ENCODE measurements around the gene CDC42EP5.
"Not testable (repeated sequence)": the region's sequence is repeated elsewhere in the genome, so short reads cannot be mapped to it uniquely, and the experiment has no call there.

CDC42EP5 gene

DNA sequence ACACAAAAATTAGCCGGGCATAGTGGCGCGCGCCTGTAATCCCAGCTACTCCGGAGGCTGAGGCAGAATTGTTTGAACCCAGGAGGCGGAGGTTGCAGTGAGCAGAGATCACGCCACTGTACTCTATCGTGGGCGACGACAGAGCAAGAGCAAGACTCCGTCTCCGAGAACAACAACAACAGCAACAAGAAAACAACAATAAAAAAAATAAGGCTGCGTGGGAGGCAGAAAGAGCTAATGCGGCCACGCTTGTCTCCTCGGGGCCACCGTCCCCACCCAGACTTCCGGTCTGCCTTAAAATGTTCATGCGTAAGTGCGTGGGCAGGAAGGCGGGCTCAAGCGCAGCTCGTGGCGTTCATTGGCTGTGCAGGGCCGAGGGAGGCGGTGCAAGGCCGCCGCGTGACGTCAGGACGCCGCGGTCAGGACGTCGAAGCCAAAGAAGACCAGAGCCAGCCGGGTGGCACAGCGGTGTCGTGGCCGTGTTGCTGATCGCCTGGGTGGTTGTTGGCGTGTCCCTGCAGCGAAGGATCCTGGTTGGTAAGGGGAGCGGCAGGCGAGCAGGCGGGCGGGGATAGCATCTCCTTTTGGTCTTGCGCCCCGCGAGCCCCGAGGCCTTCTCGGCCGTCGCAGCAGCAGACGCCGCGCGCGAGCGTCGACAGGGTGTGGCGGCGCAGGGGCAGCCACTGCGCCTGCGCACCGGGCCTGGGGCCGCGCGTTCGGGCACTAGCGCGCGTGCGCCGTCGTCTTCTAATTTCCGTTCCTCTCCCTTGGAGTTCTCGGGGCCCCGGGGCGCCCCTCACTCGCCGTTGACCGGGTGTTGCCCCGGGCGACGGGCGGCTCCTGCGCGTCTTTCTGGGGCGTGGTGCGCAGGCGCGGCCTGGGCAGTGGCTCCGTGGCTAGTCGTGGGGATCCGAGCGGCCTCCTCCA lies 24.1 kb downstream of the CDC42EP5 start, which contains the start of gene LENG8:
Gene LENG8 (plus strand): TSS at position 426 of the 927 bp plus-strand sequence. CDS start 2,146 bp downstream, outside the sequence.
- DNase-seq (ENCODE audit: low spot score), result peak; percentile 97

- peak; percentile 45 for DNase-seq (ENCODE audit: low spot score)
Observed at GRCh38 chr19:54448040-54448773, 24.9 kb downstream of the CDC42EP5 start.

DNA sequence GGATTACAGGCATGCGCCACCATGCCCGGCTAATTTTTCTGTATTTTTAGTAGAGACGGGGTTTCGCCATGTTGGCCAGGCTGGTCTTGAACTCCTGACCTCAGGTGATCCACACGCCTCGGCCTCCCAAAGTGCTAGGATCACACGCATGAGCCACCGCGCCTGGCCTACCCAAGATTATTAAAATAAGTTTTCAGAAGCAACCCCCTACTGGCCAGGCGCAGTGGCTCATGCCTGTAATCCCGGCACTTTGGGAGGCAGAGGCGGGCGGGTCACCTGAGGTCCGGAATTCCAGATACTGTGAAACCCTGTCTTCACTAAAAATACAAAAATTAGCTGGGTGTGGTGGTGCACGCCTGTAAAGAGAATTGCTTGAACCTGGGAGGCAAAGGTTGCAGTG lies 26.7 kb downstream of the CDC42EP5 start:
- not testable (repeated sequence) for DNase-seq (ENCODE audit: low spot score)

- no peak for DNase-seq (ENCODE audit: low spot score)
Observed at GRCh38 chr19:54444737-54445136, 28.4 kb downstream of the CDC42EP5 start.

DNA sequence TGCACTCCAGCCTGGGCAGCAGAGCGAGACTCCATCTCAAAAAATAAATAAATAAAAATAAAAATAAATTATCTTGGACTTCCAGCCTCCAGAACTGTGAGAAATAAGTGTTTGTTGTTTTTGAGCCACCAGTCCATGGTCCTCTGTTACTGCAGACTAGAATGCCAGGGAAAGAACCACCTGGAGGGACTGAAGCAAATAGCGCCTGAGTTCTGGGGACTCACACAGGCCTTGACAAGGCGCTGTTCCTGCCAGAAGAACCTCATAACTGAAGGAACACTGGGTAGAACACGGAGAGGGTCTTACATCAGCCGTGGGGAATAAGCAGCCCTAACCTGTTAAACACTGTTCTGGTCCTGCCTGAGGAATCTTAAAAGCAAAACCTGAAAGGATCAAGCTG lies 32.5 kb downstream of the CDC42EP5 start:
- DNase-seq (ENCODE audit: low spot score), result no peak

DNA sequence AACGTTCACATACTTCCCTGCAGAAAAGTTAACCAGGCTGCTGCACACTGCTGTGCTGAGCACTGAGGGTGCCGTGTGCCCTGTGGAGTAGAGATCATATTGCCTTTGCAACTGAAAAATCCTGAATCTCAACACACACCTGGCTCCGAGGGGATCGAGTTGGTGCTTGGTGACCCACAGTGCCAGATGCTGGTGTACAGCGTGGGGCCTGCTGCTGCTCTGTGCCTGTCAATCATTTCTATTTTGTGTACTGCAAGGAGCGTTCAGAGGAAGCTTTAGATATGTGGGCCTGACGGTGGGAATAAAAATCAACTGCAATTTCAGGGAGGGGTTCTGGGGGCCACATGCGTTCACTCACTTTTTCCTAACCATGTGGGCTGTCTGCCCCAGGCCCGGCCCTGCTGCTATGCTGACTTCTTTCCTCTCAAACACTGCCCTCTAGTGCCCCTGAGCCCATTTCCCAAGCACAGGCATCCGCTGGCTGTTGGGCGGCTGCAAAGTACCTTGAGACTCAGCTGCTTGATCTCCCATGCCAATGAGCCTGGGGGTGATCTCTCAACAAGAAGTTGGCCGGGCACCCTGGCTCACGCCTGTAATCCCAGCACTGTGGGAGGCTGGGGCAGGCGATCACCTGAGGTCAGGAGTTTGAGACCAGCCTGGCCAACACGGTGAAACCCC lies 33.8 kb downstream of the CDC42EP5 start:
- DNase-seq (ENCODE audit: low spot score), result peak; percentile 61

GRCh38 chr19:54436628-54437252 lies 36.4 kb downstream of the CDC42EP5 start:
- DNase-seq (ENCODE audit: low spot score), result no peak

DNA sequence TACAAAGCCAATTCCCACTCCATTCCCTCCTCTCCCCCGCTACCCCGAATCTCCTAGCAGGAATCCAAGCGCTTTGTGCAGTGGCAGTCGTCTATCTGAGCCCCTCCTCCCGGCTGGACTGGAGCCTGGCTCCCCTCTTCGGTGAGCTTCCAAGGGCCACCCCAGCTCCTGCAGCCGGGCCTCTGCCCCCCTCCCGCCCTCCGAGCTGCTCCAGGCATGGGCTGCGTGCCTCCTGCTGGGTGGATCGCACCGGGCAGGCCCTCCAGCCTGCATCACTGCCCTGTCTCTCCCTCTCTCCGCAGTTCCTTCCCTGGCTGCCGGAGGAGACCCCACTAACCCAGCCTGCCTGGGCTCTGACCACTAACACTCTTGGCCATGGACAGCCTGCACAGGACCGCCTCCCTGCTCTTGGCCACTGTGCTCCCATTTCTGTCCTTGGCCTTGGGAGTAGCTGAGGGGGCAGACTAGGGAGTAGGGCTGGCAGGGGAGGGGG lies 37.0 kb downstream of the CDC42EP5 start:
- no peak for DNase-seq (ENCODE audit: low spot score)

- DNase-seq (ENCODE audit: low spot score), result no peak
Observed at GRCh38 chr19:54435551-54436016, 37.5 kb downstream of the CDC42EP5 start.

DNA sequence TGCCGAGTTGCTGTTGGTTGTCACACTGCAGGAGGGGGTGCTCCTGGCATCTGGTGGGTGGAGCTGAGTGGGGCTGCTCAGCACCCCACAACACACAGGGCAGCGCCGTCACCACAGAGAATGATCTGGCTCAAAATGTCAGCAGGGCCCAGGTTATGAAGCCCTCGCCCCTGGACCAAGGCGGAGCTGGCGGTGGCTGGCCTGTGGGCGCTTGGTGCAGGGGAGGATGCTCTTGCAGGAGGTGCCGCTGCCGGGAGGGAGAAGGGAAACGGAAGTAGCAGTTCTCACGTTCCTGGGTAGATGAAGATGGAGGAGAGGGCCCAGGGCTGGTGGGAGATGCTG lies 38.3 kb downstream of the CDC42EP5 start:
- DNase-seq (ENCODE audit: low spot score), result no peak

GRCh38 chr19:54434112-54434872 lies 38.8 kb downstream of the CDC42EP5 start:
- DNase-seq (ENCODE audit: low spot score), result no peak

DNA sequence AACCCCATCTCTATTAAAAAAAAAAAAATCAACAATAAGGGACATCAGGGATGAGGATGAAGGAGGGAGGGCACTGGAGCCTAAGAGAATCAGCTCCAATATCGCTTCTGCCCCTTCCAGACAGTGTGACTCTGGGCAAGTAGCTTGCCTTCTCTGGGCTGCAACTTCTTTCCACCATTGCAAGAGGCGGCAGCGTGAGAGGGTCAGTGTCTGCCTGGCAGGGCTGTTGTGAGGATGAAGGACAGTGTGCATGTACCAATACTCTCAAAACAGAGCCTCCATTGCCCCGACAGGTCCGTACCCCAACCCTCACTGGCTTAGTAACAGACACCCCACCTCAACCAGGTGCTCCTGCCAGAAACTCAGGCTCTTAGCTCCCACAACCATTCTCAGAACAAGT lies 39.4 kb downstream of the CDC42EP5 start:
- no peak for DNase-seq (ENCODE audit: low spot score)

GRCh38 chr19:54432144-54432738 lies 40.9 kb downstream of the CDC42EP5 start:
- no peak for DNase-seq (ENCODE audit: low spot score)

- no peak for DNase-seq (ENCODE audit: low spot score)
Observed at GRCh38 chr19:54431255-54431838, 41.7 kb downstream of the CDC42EP5 start.

GRCh38 chr19:54430306-54431254 lies 42.5 kb downstream of the CDC42EP5 start:
- DNase-seq (ENCODE audit: low spot score), result no peak

DNA sequence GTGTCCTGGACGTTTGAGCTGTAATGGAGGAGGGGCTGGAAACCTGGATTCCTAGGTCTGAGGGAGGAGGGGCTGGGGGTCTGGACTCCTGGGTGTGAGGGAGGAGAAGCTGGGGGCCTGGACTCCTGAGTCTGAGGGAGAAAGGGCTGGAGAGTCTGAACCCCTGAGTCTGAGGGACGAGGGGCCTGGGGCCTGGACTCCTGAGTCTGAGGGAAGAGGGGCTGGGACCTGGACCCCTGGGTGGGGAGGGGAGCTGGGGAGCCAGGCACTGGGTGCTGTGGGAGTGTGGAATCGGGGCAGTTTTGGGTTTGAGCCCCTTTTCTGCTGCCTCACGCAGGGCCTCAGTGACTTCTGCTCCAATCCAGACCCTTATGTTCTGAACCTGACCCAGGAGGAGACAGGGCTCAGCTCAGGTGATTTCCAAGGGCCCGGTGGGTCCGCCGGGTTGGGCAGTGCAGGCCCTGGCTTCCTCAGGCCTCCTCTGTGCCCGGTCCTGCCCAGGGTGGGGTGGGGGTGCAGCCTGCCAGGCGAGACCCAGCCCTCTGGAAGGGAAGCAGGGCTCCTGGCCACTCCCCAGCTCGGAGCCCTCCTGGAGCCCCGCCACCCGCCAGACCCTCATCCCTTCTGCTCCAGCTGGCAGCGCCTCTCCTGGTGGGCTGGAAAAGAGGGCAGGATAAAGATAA lies 43.4 kb downstream of the CDC42EP5 start:
- DNase-seq (ENCODE audit: low spot score), result no peak

GRCh38 chr19:54429176-54429495 lies 44.0 kb downstream of the CDC42EP5 start:
- no peak for DNase-seq (ENCODE audit: low spot score)

GRCh38 chr19:54428323-54429175 lies 44.5 kb downstream of the CDC42EP5 start:
- DNase-seq (ENCODE audit: low spot score), result no peak
